Endodermal cell (in vitro differentiated cells): ENCODE measurements around the gene C16orf86. TPM values are rescaled to one million over a fixed set of nuclear protein-coding genes. Genes with fewer than 3 reads are reported as not detected.

Experiments used
- DNase-seq: peaks from one replicate; pipeline ENCODE4 v3.0.0-alpha.2; 2017
- H3K27ac ChIP-seq: 2 replicates; pipeline ENCODE4 v1.5.1; 2013; ENCODE audit warnings: mild to moderate bottlenecking, low read depth, low read length, moderate library complexity
- H3K27me3 ChIP-seq: 2 replicates; pipeline ENCODE4 v1.6.1; 2013; ENCODE audit warnings: mild to moderate bottlenecking, low read length, moderate library complexity; ENCODE audit not compliant: insufficient read depth, control insufficient read depth, poor library complexity, severe bottlenecking
- H3K36me3 ChIP-seq: 2 replicates; pipeline ENCODE4 v1.7.0; 2013; ENCODE audit warnings: mild to moderate bottlenecking, low read length, moderate library complexity; ENCODE audit not compliant: control insufficient read depth, insufficient read depth
- H3K4me1 ChIP-seq: one replicate; pipeline ENCODE4 v1.7.0; 2013; ENCODE audit warnings: low read length; ENCODE audit not compliant: control insufficient read depth, insufficient read depth
- H3K4me3 ChIP-seq: 2 replicates; pipeline ENCODE4 v1.5.1; 2013; ENCODE audit warnings: mild to moderate bottlenecking, low read length, moderate library complexity
- H3K9ac ChIP-seq: 2 replicates; pipeline ENCODE4 v1.6.1; 2013; ENCODE audit warnings: mild to moderate bottlenecking, low read length, moderate library complexity; ENCODE audit not compliant: poor library complexity, severe bottlenecking; ENCODE audit errors: extremely low read depth
- H3K9me3 ChIP-seq: 2 replicates; pipeline ENCODE4 v1.6.1; 2013; ENCODE audit warnings: mild to moderate bottlenecking, low read length, moderate library complexity; ENCODE audit not compliant: control insufficient read depth
- H3K27ac Mint-ChIP-seq: 2 replicates; pipeline ENCODE4 v1.8.0; 2020; ENCODE audit warnings: mixed read lengths
- H3K27me3 Mint-ChIP-seq: 2 replicates; pipeline ENCODE4 v1.8.0; 2021; ENCODE audit warnings: mild to moderate bottlenecking, mixed read lengths; ENCODE audit not compliant: insufficient read depth
- H3K36me3 Mint-ChIP-seq: 2 replicates; pipeline ENCODE4 v1.8.0; 2020; ENCODE audit warnings: low read depth, mixed read lengths
- H3K4me1 Mint-ChIP-seq: 2 replicates; pipeline ENCODE4 v1.8.0; 2020; ENCODE audit warnings: mixed read lengths
- H3K4me3 Mint-ChIP-seq: 2 replicates; pipeline ENCODE4 v1.8.0; 2020; ENCODE audit warnings: mild to moderate bottlenecking, moderate library complexity, mixed read lengths
- H3K9me3 Mint-ChIP-seq: 2 replicates; pipeline ENCODE4 v1.8.0; 2020; ENCODE audit warnings: mild to moderate bottlenecking, mixed read lengths
- WGBS, 2 experiments: methylation state at CpG; one replicate each; pipeline versions ENCODE4 v1.1.5 to v1.1.7; 2013; ENCODE audit warnings: missing lambda C conversion rate in 2 of 2, mixed read lengths in 1 of 2; ENCODE audit not compliant: insufficient coverage in 1 of 2, insufficient read length in 1 of 2; 5-methylcytosine and 5-hydroxymethylcytosine counted together
- total RNA-seq, 2 donors: library from RNA; stranded (reverse); fragmentation: NEBNext Ultra II Directional in 1 of 2; extraction: Animal tissue kit (Norgen Biotek cat#: 25700) in 1 of 2; gene quantifications; 2 replicates in 1 of 2; 3 replicates in 1 of 2; pipeline ENCODE4 v1.2.1, GENCODE V29; 2021
- TF ChIP-seq, protein P1 (sequence below): fragments of 200-600 bp; sonication (generic); conservative IDR thresholded peaks from 2 replicates; pipeline ENCODE4 v1.5.0; 2021; ENCODE audit warnings: antibody characterized with exemption, mild to moderate bottlenecking

C16orf86 gene
- total RNA-seq, 2 donors from 2014 or later: 3.6 to 4.7 TPM

DNA sequence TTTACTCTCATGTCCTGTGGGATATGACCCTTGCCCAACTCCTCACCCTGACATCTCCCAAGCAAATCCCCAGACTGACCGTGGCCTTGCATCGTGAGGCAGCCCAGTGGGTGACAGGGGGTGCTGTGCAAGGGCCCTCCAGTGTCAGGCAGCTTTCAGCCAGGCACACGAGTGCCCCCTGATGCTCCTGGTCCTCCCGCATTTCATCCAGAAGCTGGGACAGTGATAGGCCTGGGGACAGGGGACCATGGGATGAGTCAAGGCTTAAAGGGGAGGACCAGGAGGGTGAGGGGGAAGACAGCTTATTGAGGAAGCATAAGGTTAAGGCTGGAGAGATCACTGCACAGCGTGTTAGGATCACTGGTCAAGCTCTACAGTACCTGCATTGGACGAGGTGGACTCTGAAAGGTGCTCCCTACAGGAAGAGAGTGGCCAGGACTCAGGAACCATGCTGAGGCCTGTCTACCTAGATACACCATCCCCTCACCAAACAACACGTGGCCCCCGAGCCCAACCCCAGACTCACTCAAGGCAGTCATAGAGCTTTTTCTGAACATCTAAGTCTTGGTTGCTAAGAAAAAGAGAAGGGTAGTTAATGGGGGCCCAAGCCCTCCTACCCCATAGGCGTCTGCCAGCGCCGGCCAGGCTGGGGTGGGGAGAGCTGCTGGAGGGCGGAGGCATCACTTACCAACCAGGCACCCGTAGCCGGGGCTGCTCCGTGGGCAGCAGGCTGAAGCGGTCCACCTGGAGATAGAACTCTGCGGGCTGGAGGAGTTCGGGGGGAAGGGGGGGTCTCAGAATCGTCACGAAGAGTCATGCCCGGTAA is 7.6 kb upstream of the C16orf86 start:
- no peak overlapping the region for H3K27ac ChIP-seq
- H3K4me1 ChIP-seq: peaks cover 8% of the 10 kb centered on the region
- no peak for DNase-seq
- peak overlapping the region; percentile 93 for H3K4me3 ChIP-seq
- H3K36me3 ChIP-seq: peaks cover 19% of the 10 kb centered on the region
- H3K27me3 Mint-ChIP-seq: peaks cover 16% of the 10 kb centered on the region
- no peaks in the 10 kb centered on the region for H3K27me3 ChIP-seq
- no peaks in the 10 kb centered on the region for H3K9me3 Mint-ChIP-seq
- no peak overlapping the region for H3K9ac ChIP-seq
- TF ChIP-seq, protein P1, sequence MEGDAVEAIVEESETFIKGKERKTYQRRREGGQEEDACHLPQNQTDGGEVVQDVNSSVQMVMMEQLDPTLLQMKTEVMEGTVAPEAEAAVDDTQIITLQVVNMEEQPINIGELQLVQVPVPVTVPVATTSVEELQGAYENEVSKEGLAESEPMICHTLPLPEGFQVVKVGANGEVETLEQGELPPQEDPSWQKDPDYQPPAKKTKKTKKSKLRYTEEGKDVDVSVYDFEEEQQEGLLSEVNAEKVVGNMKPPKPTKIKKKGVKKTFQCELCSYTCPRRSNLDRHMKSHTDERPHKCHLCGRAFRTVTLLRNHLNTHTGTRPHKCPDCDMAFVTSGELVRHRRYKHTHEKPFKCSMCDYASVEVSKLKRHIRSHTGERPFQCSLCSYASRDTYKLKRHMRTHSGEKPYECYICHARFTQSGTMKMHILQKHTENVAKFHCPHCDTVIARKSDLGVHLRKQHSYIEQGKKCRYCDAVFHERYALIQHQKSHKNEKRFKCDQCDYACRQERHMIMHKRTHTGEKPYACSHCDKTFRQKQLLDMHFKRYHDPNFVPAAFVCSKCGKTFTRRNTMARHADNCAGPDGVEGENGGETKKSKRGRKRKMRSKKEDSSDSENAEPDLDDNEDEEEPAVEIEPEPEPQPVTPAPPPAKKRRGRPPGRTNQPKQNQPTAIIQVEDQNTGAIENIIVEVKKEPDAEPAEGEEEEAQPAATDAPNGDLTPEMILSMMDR: no peak
- peak overlapping the region; percentile 81 for H3K4me3 Mint-ChIP-seq
- WGBS, 2 experiments: 47 to 92% methylated on average over 6 to 21 of the region's 21 CpGs
- no peak overlapping the region for H3K27ac Mint-ChIP-seq
- H3K9me3 ChIP-seq: no peaks in the 10 kb centered on the region
- peaks cover 8% of the 10 kb centered on the region for H3K36me3 Mint-ChIP-seq
- peaks cover 7% of the 10 kb centered on the region for H3K4me1 Mint-ChIP-seq

DNA sequence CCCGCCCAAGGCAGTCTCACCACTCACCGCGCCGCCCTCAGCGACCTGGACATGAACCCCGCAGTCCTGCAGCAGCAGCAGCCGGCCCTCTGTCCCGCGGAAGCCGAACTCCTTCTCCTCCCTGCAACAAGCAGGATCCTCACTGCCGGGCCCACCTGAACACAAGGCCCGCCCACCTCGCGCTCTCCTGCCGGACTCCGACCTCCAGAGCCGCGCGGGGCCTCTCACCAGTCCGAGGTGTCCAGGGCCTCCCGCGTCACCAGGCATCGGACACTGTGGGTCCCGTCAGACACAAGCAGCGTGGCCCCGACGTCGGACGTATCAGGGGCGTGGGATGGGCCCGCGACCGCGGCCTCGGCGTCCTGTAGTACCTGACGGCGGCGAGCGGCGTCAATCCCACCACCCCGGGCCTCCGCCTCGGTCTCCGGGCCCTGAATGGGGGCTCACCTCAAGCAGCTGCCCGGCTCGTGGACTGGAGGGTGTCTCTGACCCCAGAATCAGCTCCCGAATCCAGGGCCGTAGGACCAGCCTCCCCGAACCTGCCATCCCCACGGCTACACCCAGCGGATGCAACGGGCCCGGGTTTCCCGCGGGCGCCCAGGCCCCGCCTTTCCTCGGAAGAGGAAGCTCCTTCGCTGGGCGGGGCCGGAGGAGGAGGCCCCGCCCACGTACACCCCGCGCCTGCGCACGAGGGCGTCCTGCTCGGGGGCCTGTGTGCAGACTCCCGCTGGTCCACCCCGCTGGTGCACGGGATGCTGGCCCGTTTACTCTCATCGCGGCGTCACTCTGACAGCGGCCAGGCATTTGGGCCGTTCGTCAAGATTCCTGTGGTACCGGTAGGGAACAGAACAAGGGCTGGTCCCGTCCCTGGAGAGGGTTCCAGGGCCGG is 6.7 kb upstream of the C16orf86 start, which contains the start of gene ACD:
ACD (minus strand) TSS at position 586 of the 889 bp plus-strand sequence; CDS start at position 546, 40 bp downstream.
- H3K4me3 ChIP-seq: peak within 1 kb of the TSS; percentile 93
- Mint-ChIP-seq H3K4me1 (peaks cover 7% of the 10 kb centered on the region), H3K36me3 (peaks cover 15% of the 10 kb centered on the region), H3K4me3 (peak within 1 kb of the TSS; percentile 81), H3K27ac (peak within 1 kb of the TSS; percentile 96), H3K27me3 (peaks cover 9% of the 10 kb centered on the region), H3K9me3 (no peaks in the 10 kb centered on the region)
- peak within 1 kb of the TSS; percentile 83 for H3K27ac ChIP-seq
- no peaks in the 10 kb centered on the region for H3K9me3 ChIP-seq
- peak within 1 kb of the TSS; percentile 78 for H3K9ac ChIP-seq
- peaks cover 19% of the 10 kb centered on the region for H3K36me3 ChIP-seq
- peak; percentile 96 for DNase-seq
- no peaks in the 10 kb centered on the region for H3K27me3 ChIP-seq
- H3K4me1 ChIP-seq: peaks cover 8% of the 10 kb centered on the region
- TF ChIP-seq, protein P1: no peak
- 0% methylated on average over 41 to 83 of the region's 83 CpGs for WGBS, 2 experiments

DNA sequence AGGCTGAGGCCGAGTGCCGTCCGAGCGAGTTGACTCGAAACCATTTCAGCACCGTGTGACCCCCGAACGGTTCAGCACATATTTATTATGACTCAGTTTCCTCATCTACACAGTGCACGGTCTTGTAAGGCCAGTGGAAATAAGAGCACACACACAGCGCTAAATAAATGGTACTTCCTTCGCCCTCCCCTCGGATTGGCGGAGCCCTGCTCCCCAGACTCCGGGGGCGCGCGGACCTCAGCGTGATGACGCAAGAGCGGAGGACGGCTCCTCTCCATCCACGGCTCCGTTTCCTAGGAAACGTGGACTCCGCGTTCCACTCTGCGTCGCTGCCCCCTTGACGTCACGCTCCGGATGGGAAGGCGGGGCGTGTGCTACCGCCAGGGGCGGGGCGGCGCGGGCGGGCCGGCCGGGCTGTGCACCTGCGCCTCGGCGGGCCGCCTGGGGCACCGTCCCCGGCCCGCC is 6.0 kb upstream of the C16orf86 start, which contains the start of gene PARD6A:
PARD6A (plus strand) TSS at position 397 of the 465 bp plus-strand sequence. CDS start 79 bp downstream, outside the sequence.
- H3K4me3 Mint-ChIP-seq: peak within 1 kb of the TSS; percentile 81
- Histone ChIP-seq H3K27me3 (no peaks in the 10 kb centered on the region), H3K27ac (peak within 1 kb of the TSS; percentile 83), H3K4me1 (peaks cover 8% of the 10 kb centered on the region), H3K9ac (peak within 1 kb of the TSS; percentile 78), H3K4me3 (peak within 1 kb of the TSS; percentile 93), H3K36me3 (peaks cover 19% of the 10 kb centered on the region), H3K9me3 (no peaks in the 10 kb centered on the region)
- H3K9me3 Mint-ChIP-seq: no peaks in the 10 kb centered on the region
- peaks cover 14% of the 10 kb centered on the region for H3K36me3 Mint-ChIP-seq
- peaks cover 7% of the 10 kb centered on the region for H3K27me3 Mint-ChIP-seq
- TF ChIP-seq, protein P1: no peak
- H3K27ac Mint-ChIP-seq: peak within 1 kb of the TSS; percentile 96
- DNase-seq: peak; percentile 95
- 1% methylated on average over 28 to 48 of the region's 48 CpGs for WGBS, 2 experiments
- H3K4me1 Mint-ChIP-seq: peaks cover 7% of the 10 kb centered on the region
